ENCODE data around the gene IRAK1. TPM values are rescaled to one million over a fixed set of nuclear protein-coding genes. Genes with fewer than 3 reads are reported as not detected.

Gene IRAK1
- polyA plus RNA-seq, 1 of the 3 experiments (the other 2 are of a cell fraction), result 68.5 TPM

GRCh38 chrX:154027022-154027402, 7.3 kb upstream of the IRAK1 start:
- TF ChIP-seq FOXJ3 (CRISPR knock-in tag; IDR thresholded peaks at IDR 0.05) (no peak), CTCF (IDR thresholded peaks at IDR 0.05) (no peak), RCOR1 (IDR thresholded peaks at IDR 0.05; ENCODE audit: low read length) (no peak), GABPA (IDR thresholded peaks at IDR 0.05; ENCODE audit: low read depth) (no peak), FOXM1 (IDR thresholded peaks at IDR 0.05; ENCODE audit: low read depth) (no peak), EZH2phosphoT487 (IDR thresholded peaks at IDR 0.05; ENCODE audit: borderline replicate concordance, low read depth) (no peak), MAX (IDR thresholded peaks at IDR 0.05; ENCODE audit: low read depth) (no peak), NFIC (IDR thresholded peaks at IDR 0.05; ENCODE audit: borderline replicate concordance) (no peak), CHD2 (IDR thresholded peaks at IDR 0.05; ENCODE audit: low read length, partially characterized antibody) (no peak), PBX3 (IDR thresholded peaks at IDR 0.05) (no peak)
- ChIA-PET CTCF (interaction anchor here (0.7 to 12.4 kb wide), 4 partner anchors 13 to 26 kb away, joined by 3 to 94 read pairs (median 4); no protein-coding TSS in a partner anchor), POLR2A (no interaction called here)
- H3K36me3 ChIP-seq (replicated peaks in 1 of 2; ENCODE audit: control insufficient read depth in 1 of 2, insufficient read depth in 2 of 2, low read length in 1 of 2), result peaks cover 0 to 10% of the 10 kb centered on the region in 2 experiments
- WGBS (ENCODE audit: low lambda C conversion rate), result 29% methylated on average over 6 of the region's 6 CpGs
- H2AFZ ChIP-seq (ENCODE audit: low read depth), result no peak overlapping the region
- no peak overlapping the region for H3K4me3 ChIP-seq (ENCODE audit: low read depth in 2 of 2, low read length in 1 of 2)
- peaks cover 70% of the 10 kb centered on the region for H3K27me3 ChIP-seq (ENCODE audit: insufficient read depth)
- no peak overlapping the region for H3K9ac ChIP-seq
- no peaks in the 10 kb centered on the region for H3K79me2 ChIP-seq (ENCODE audit: insufficient read depth)
- no peaks in the 10 kb centered on the region for H3K9me2 ChIP-seq
- no peaks in the 10 kb centered on the region for H3F3A ChIP-seq (replicated peaks; ENCODE audit: insufficient read depth)
- DNase-seq, result no peak
- no peak overlapping the region for H3K27ac ChIP-seq (ENCODE audit: low read depth in 2 of 2, low read length in 1 of 2)
- no peak overlapping the region for H3K4me2 ChIP-seq
- H4K20me1 ChIP-seq (ENCODE audit: insufficient read depth), result no peaks in the 10 kb centered on the region
- H3K9me3 ChIP-seq, result no peaks in the 10 kb centered on the region
- H3K4me1 ChIP-seq (ENCODE audit: control insufficient read depth in 1 of 2, insufficient read depth in 2 of 2, low read depth in 1 of 2, low read length in 1 of 2), result peaks cover 0 to 6% of the 10 kb centered on the region in 2 experiments; a peak in 1 of 4 replicates

GRCh38 chrX:154026136-154027021, 6.7 kb upstream of the IRAK1 start:
- Histone ChIP-seq H2AFZ (ENCODE audit: low read depth) (no peak overlapping the region), H3F3A (replicated peaks; ENCODE audit: insufficient read depth) (peaks cover 6% of the 10 kb centered on the region), H3K4me1 (ENCODE audit: control insufficient read depth in 1 of 2, insufficient read depth in 2 of 2, low read depth in 1 of 2, low read length in 1 of 2) (peaks cover 0 to 6% of the 10 kb centered on the region in 2 experiments; a peak in 1 of 4 replicates), H3K79me2 (ENCODE audit: insufficient read depth) (no peaks in the 10 kb centered on the region), H3K9me2 (no peaks in the 10 kb centered on the region), H3K4me2 (no peak overlapping the region), H3K4me3 (ENCODE audit: low read depth in 2 of 2, low read length in 1 of 2) (no peak overlapping the region), H4K20me1 (ENCODE audit: insufficient read depth) (no peaks in the 10 kb centered on the region), H3K9me3 (no peaks in the 10 kb centered on the region), H3K27ac (ENCODE audit: low read depth in 2 of 2, low read length in 1 of 2) (no peak overlapping the region), H3K27me3 (ENCODE audit: insufficient read depth) (peaks cover 67% of the 10 kb centered on the region), H3K36me3 (replicated peaks in 1 of 2; ENCODE audit: control insufficient read depth in 1 of 2, insufficient read depth in 2 of 2, low read length in 1 of 2) (peaks cover 0 to 6% of the 10 kb centered on the region in 2 experiments), H3K9ac (no peak overlapping the region)
- 50% methylated on average over 21 of the region's 21 CpGs for WGBS (ENCODE audit: low lambda C conversion rate)
- no peak for DNase-seq
- ChIA-PET POLR2A (no interaction called here), CTCF (interaction anchor here (0.7 to 12.4 kb wide), 4 partner anchors 13 to 27 kb away, joined by 3 to 94 read pairs (median 4); no protein-coding TSS in a partner anchor)
- TF ChIP-seq PBX3 (IDR thresholded peaks at IDR 0.05) (no peak), REST (IDR thresholded peaks at IDR 0.05; ENCODE audit: low read depth, low read length) (no peak), YY1 (IDR thresholded peaks at IDR 0.05; ENCODE audit: low read depth) (no peak), MAX (IDR thresholded peaks at IDR 0.05; ENCODE audit: low read depth) (no peak), TEAD4 (IDR thresholded peaks at IDR 0.05; ENCODE audit: borderline replicate concordance, insufficient read depth) (no peak), ZBTB33 (IDR thresholded peaks at IDR 0.05; ENCODE audit: borderline replicate concordance, low read depth) (no peak)
